ENCODE results near the gene SORCS2. TPM values are rescaled to one million over a fixed set of nuclear protein-coding genes. Genes with fewer than 3 reads are reported as not detected.

The SORCS2 gene
- total and polyA plus RNA-seq, 2 of the 13 experiments (the other 11 are each of a cell fraction or from before 2014, with no cell fraction given): 0.82 to 1.0 TPM

- Histone ChIP-seq H2AFZ (ENCODE audit: low read length) (no peak overlapping the region), H3K4me1 (ENCODE audit: insufficient read depth, low read length) (peaks cover 11% of the 10 kb centered on the region), H4K20me1 (ENCODE audit: insufficient read depth, low read length) (no peaks in the 10 kb centered on the region), H3K4me2 (ENCODE audit: low read depth, low read length) (no peak overlapping the region), H3K36me3 (replicated peaks in 1 of 2; ENCODE audit: control insufficient read depth in 1 of 2, insufficient read depth in 2 of 2, low read length in 2 of 2) (no peaks in the 10 kb centered on the region), H3K4me3 (replicated peaks in 1 of 3; ENCODE audit: insufficient read depth in 1 of 3, low read depth in 2 of 3, low read length in 3 of 3) (no peak overlapping the region), H3K27ac (ENCODE audit: extremely low read length, insufficient read depth, low read length) (no peak overlapping the region), H3K9me3 (ENCODE audit: low read length) (peaks cover 18% of the 10 kb centered on the region), H3K27me3 (ENCODE audit: control insufficient read depth in 1 of 2, insufficient read depth in 2 of 2, low read length in 2 of 2) (no peaks in the 10 kb centered on the region), H3K79me2 (ENCODE audit: insufficient read depth, low read length) (no peaks in the 10 kb centered on the region), H3K9ac (ENCODE audit: insufficient read depth, low read depth, low read length) (no peak overlapping the region)
- FAIRE-seq: no peak
- intact Hi-C loops (cut with micrococcal nuclease; ENCODE audit: unreplicated experiment): no loop called here
- WGBS (ENCODE audit: low lambda C conversion rate): 53% methylated on average over 4 of the region's 10 CpGs
- ATAC-seq: peak; percentile 11; the same call in 1 of the 3 replicates
- DNase-seq (ENCODE audit: low spot score): no peak
- no TSS peak for BruUV-seq (replicated peaks)
- CTCF ChIA-PET (ENCODE audit: low intra/inter-chr PET ratio, low total read pairs): no interaction called here
- POLR2A ChIA-PET: no interaction called here
- in situ Hi-C loops (cut with HindIII; ENCODE audit: extremely low pct_ligation_motif_present, low pct_unique_long_range_greater_than_20kb): no loop called here
- TF ChIP-seq TAF1 (CRISPR knock-in tag; IDR thresholded peaks at IDR 0.05) (no peak), IRF9 (CRISPR knock-in tag; IDR thresholded peaks at IDR 0.05; ENCODE audit: borderline replicate concordance) (no peak), AHDC1 (CRISPR knock-in tag; IDR thresholded peaks at IDR 0.05; ENCODE audit: borderline replicate concordance) (no peak), ZKSCAN5 (CRISPR knock-in tag; IDR thresholded peaks at IDR 0.05) (no peak), ZNF616 (CRISPR knock-in tag; IDR thresholded peaks at IDR 0.05; ENCODE audit: low read depth) (no peak), TCF12 (IDR thresholded peaks at IDR 0.05) (no peak), TCF12 (CRISPR knock-in tag; IDR thresholded peaks at IDR 0.05) (no peak), FLYWCH1 (CRISPR knock-in tag; IDR thresholded peaks at IDR 0.05) (no peak)
- TF ChIP-seq, protein P1, sequence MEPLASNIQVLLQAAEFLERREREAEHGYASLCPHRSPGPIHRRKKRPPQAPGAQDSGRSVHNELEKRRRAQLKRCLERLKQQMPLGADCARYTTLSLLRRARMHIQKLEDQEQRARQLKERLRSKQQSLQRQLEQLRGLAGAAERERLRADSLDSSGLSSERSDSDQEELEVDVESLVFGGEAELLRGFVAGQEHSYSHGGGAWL (CRISPR knock-in tag; IDR thresholded peaks at IDR 0.05): no peak
- TF ChIP-seq, protein P2, sequence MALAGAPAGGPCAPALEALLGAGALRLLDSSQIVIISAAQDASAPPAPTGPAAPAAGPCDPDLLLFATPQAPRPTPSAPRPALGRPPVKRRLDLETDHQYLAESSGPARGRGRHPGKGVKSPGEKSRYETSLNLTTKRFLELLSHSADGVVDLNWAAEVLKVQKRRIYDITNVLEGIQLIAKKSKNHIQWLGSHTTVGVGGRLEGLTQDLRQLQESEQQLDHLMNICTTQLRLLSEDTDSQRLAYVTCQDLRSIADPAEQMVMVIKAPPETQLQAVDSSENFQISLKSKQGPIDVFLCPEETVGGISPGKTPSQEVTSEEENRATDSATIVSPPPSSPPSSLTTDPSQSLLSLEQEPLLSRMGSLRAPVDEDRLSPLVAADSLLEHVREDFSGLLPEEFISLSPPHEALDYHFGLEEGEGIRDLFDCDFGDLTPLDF (CRISPR knock-in tag; IDR thresholded peaks at IDR 0.05): no peak
- TF ChIP-seq, protein P3, sequence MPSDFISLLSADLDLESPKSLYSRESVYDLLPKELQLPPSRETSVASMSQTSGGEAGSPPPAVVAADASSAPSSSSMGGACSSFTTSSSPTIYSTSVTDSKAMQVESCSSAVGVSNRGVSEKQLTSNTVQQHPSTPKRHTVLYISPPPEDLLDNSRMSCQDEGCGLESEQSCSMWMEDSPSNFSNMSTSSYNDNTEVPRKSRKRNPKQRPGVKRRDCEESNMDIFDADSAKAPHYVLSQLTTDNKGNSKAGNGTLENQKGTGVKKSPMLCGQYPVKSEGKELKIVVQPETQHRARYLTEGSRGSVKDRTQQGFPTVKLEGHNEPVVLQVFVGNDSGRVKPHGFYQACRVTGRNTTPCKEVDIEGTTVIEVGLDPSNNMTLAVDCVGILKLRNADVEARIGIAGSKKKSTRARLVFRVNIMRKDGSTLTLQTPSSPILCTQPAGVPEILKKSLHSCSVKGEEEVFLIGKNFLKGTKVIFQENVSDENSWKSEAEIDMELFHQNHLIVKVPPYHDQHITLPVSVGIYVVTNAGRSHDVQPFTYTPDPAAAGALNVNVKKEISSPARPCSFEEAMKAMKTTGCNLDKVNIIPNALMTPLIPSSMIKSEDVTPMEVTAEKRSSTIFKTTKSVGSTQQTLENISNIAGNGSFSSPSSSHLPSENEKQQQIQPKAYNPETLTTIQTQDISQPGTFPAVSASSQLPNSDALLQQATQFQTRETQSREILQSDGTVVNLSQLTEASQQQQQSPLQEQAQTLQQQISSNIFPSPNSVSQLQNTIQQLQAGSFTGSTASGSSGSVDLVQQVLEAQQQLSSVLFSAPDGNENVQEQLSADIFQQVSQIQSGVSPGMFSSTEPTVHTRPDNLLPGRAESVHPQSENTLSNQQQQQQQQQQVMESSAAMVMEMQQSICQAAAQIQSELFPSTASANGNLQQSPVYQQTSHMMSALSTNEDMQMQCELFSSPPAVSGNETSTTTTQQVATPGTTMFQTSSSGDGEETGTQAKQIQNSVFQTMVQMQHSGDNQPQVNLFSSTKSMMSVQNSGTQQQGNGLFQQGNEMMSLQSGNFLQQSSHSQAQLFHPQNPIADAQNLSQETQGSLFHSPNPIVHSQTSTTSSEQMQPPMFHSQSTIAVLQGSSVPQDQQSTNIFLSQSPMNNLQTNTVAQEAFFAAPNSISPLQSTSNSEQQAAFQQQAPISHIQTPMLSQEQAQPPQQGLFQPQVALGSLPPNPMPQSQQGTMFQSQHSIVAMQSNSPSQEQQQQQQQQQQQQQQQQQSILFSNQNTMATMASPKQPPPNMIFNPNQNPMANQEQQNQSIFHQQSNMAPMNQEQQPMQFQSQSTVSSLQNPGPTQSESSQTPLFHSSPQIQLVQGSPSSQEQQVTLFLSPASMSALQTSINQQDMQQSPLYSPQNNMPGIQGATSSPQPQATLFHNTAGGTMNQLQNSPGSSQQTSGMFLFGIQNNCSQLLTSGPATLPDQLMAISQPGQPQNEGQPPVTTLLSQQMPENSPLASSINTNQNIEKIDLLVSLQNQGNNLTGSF (CRISPR knock-in tag; IDR thresholded peaks at IDR 0.05): no peak
Observed at GRCh38 chr4:7680106-7680505, 487.8 kb downstream of the SORCS2 start.
